GM12864 (cell line): ENCODE data around the gene FBXL5.
"Not testable (repeated sequence)": the region's sequence is repeated elsewhere in the genome, so short reads cannot be mapped to it uniquely, and the experiment has no call there.

Experiments used
- DNase-seq: peaks from one replicate; pipeline ENCODE4 v3.0.0-alpha.2; 2011; ENCODE audit warnings: low read depth
- H3K4me3 ChIP-seq: 2 replicates; pipeline ENCODE4 v1.5.1; 2011; ENCODE audit warnings: mild to moderate bottlenecking, low read depth, low read length, control low read depth
- TF ChIP-seq, protein P1 (sequence below): IDR thresholded peaks from 2 replicates; pipeline ENCODE4 v1.5.1; 2011; ENCODE audit warnings: low read depth, mild to moderate bottlenecking, moderate library complexity, low read length, control low read depth, inconsistent platforms; ENCODE audit errors: missing control alignments

Gene FBXL5

DNA sequence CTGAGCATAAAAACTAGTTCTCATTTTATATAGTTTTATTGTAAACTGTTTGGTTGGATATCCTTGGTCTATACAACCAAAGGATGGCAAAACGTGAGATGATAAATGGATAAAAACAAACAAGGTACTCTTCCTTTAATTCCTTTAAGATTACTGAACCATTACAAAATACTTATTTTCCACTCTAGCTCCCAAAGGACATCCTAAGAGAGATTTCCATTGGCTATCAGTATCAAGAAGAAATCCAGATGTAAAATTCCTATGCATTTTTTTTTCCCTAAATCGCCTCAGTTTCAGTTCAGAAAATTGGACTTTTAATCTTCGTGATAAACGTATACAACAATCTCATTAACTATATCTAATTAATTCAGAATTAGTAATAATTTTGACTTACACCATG is 2.3 kb downstream of the FBXL5 start:
- DNase-seq = no peak
- peak overlapping the region; percentile 93; the same call in 1 of the 2 replicates for H3K4me3 ChIP-seq
- TF ChIP-seq, protein P1, sequence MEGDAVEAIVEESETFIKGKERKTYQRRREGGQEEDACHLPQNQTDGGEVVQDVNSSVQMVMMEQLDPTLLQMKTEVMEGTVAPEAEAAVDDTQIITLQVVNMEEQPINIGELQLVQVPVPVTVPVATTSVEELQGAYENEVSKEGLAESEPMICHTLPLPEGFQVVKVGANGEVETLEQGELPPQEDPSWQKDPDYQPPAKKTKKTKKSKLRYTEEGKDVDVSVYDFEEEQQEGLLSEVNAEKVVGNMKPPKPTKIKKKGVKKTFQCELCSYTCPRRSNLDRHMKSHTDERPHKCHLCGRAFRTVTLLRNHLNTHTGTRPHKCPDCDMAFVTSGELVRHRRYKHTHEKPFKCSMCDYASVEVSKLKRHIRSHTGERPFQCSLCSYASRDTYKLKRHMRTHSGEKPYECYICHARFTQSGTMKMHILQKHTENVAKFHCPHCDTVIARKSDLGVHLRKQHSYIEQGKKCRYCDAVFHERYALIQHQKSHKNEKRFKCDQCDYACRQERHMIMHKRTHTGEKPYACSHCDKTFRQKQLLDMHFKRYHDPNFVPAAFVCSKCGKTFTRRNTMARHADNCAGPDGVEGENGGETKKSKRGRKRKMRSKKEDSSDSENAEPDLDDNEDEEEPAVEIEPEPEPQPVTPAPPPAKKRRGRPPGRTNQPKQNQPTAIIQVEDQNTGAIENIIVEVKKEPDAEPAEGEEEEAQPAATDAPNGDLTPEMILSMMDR = no peak

DNA sequence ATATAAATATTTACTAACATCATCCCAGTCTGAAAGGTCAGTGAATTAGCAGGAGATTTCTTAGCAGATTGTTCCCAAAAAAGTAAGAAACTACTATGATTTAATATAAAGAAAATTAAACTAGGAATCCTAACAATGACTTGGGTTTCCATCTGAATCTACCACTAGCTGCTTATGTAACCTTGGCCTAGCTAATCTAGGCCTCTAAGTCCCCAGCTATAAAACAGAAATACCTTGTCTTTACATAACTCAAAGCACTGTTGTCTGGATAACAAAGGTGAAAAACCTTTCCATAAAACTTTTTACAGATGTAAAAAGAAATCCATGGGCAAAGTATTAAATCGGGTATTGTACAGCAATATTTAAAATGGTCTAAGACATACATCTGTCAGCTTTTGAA is 3.0 kb downstream of the FBXL5 start:
- TF ChIP-seq, protein P1 = no peak
- DNase-seq = no peak
- H3K4me3 ChIP-seq = no peak overlapping the region; the same call in 1 of the 2 replicates

DNA sequence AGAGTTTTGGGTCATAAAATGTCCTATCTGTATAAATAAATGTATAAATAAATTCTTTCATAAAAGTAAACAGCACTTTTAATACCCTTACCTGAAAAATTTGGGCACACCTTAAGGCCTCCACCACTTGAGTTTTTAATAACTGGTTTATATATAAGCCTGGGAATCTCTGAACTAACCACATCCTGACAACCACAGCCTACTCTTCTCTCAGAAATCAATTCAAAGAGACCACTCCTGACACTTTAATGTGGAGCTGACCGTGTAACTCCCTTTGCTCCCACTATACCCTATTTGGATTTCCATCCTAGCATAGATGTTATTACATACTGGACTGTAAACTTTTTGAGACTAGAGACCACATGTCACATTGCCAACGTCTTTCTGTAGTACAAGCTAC is 3.5 kb downstream of the FBXL5 start:
- TF ChIP-seq, protein P1 = no peak
- H3K4me3 ChIP-seq = peak overlapping the region; percentile 21; the same call in 1 of the 2 replicates
- DNase-seq = no peak

- DNase-seq = no peak
- no peak overlapping the region for H3K4me3 ChIP-seq
Observed at GRCh38 chr4:15649914-15650545, 5.1 kb downstream of the FBXL5 start.

DNA sequence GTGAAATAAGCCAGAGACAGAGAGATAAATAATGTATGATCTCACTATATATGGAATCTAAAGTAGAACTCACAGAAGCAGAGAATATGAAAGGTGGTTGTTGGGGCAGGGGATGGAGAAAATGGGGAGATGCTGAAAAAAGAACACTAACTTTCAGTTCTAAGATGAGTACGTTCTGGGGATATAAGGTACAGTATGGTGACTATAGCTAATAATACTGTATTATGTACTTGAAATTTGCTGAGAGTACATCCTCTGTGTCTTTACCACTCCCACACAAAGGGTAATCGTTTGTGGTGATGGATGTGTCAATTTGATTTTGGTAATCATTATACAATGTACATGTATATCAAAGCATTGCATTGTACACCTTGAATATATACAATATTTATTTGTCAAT is 6.6 kb downstream of the FBXL5 start:
- DNase-seq = no peak
- H3K4me3 ChIP-seq = no peak overlapping the region
- TF ChIP-seq, protein P1 = no peak

More at GRCh38 chr4:15649914-15650545, 5.1 kb downstream of the FBXL5 start:
- TF ChIP-seq, protein P1 = peak; percentile 68

DNA sequence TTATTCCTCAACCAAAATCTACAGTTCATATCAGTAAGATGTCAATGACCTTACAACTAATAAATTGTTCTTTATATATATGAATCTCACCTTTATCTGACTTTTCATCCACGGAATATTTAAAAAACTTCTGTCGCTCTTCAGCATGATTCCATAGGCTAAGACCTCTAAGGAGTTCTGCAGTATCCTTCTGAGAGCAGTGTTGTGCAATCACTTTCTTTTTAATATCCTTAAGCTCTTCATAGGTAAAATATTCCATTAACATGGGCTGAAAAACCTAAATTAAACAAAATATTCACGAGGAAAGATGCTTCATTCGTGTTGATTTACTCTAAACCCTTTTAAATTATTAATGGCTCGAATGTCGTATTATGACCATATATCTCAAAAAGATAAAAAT is 16.7 kb downstream of the FBXL5 start:
- TF ChIP-seq, protein P1 = no peak

GRCh38 chr4:15636818-15637217 is 18.3 kb downstream of the FBXL5 start:
- no peak overlapping the region for H3K4me3 ChIP-seq
- TF ChIP-seq, protein P1 = no peak
- no peak for DNase-seq

More for the DNA sequence above, 16.7 kb downstream of the FBXL5 start:
- no peak overlapping the region for H3K4me3 ChIP-seq
- DNase-seq = no peak

GRCh38 chr4:15617407-15617806 is 37.8 kb downstream of the FBXL5 start:
- not testable (repeated sequence) for DNase-seq, H3K4me3 ChIP-seq

GRCh38 chr4:15614891-15615290 is 40.3 kb downstream of the FBXL5 start:
- DNase-seq, H3K4me3 ChIP-seq: not testable (repeated sequence)
